Keratinocyte (primary cell): ENCODE data around the gene ZSWIM7. TPM values are rescaled to one million over a fixed set of nuclear protein-coding genes. Genes with fewer than 3 reads are reported as not detected.

Experiments used
- DNase-seq: peaks from one replicate; pipeline ENCODE4 v3.0.0-alpha.2; 2011; ENCODE audit warnings: low read depth, missing footprints, low spot score
- FAIRE-seq: peaks from 2 replicates; lab custom pipeline; 2011; peaks lifted over from hg19 to GRCh38; lab: Jason Lieb, UNC
- H2AFZ ChIP-seq: 2 replicates; pipeline ENCODE4 v1.6.0; 2012; ENCODE audit warnings: low read length, control low read depth, inconsistent platforms; ENCODE audit not compliant: control insufficient read depth
- H3K27ac ChIP-seq: 2 replicates; pipeline ENCODE4 v1.5.1; 2011; ENCODE audit warnings: low read length; ENCODE audit not compliant: control insufficient read depth, insufficient read depth
- H3K27me3 ChIP-seq: 3 replicates; pipeline ENCODE4 v1.6.0; 2011; ENCODE audit warnings: low read length; ENCODE audit not compliant: control insufficient read depth, insufficient read depth; ENCODE audit errors: extremely low read depth
- H3K36me3 ChIP-seq, 2 experiments: 2 replicates in 1 of 2; 3 replicates in 1 of 2; pipeline ENCODE4 v1.5.1; 2011; ENCODE audit warnings: low read length in 2 of 2, mild to moderate bottlenecking in 1 of 2; ENCODE audit not compliant: control insufficient read depth in 2 of 2, insufficient read depth in 2 of 2; ENCODE audit errors: extremely low read depth in 1 of 2
- H3K4me1 ChIP-seq: 3 replicates; pipeline ENCODE4 v1.5.1; 2011; ENCODE audit warnings: low read length; ENCODE audit not compliant: control insufficient read depth, insufficient read depth; ENCODE audit errors: extremely low read depth
- H3K4me2 ChIP-seq: 3 replicates; pipeline ENCODE4 v1.6.0; 2011; ENCODE audit warnings: low read depth, low read length; ENCODE audit not compliant: control insufficient read depth, insufficient read depth; ENCODE audit errors: extremely low read depth
- H3K4me3 ChIP-seq, 3 experiments: fragments of 200-600 bp in 1 of 3; sonication (generic) in 1 of 3; 2 replicates in 2 of 3; 3 replicates in 1 of 3; pipeline ENCODE4 v1.5.1; 2011 to 2016; ENCODE audit warnings: low read length in 3 of 3, mild to moderate bottlenecking in 3 of 3, control low read depth in 2 of 3, inconsistent platforms in 1 of 3, low read depth in 1 of 3, mixed read lengths in 1 of 3, mixed run types in 1 of 3, moderate library complexity in 1 of 3; ENCODE audit not compliant: control insufficient read depth in 2 of 3, insufficient read depth in 2 of 3; ENCODE audit errors: extremely low read depth in 1 of 3
- H3K79me2 ChIP-seq: 2 replicates; pipeline ENCODE4 v1.6.0; 2012; ENCODE audit warnings: low read length; ENCODE audit not compliant: control insufficient read depth, insufficient read depth
- H3K9ac ChIP-seq: 3 replicates; pipeline ENCODE4 v1.6.0; 2011; ENCODE audit warnings: low read length; ENCODE audit not compliant: control insufficient read depth, insufficient read depth; ENCODE audit errors: extremely low read depth
- H3K9me1 ChIP-seq: 3 replicates; pipeline ENCODE4 v1.6.0; 2011; ENCODE audit warnings: low read length; ENCODE audit not compliant: control insufficient read depth, insufficient read depth; ENCODE audit errors: extremely low read depth
- H3K9me3 ChIP-seq: 2 replicates; pipeline ENCODE4 v1.5.1; 2012; ENCODE audit warnings: low read depth, low read length; ENCODE audit not compliant: control insufficient read depth
- H4K20me1 ChIP-seq: 3 replicates; pipeline ENCODE4 v1.6.0; 2011; ENCODE audit warnings: low read length; ENCODE audit not compliant: control insufficient read depth, insufficient read depth; ENCODE audit errors: extremely low read depth
- EZH2 ChIP-seq: IDR thresholded peaks from one replicate; pipeline ENCODE4 v1.6.1; 2012; ENCODE audit warnings: inconsistent platforms, mild to moderate bottlenecking, low read length, moderate library complexity
- dilution Hi-C: fragments of 300-500 bp; cut with MboI; formaldehyde crosslinking; loops from one replicate; pipeline ENCODE4 v1.7.0; 2020; ENCODE audit warnings: low sequenced_read_pairs; ENCODE audit not compliant: extremely low pct_ligation_motif_present
- polyA plus RNA-seq, 5 experiments: library from polyadenylated mRNA; depleted of rRNA in 3 of 5; stranded (reverse) in 3 of 5; stranded (forward) in 1 of 5; unstranded in 1 of 5; fragments of >200 nt; gene quantifications; 1 replicate in 1 of 5; 2 replicates in 3 of 5; 3 replicates in 1 of 5; pipeline versions ENCODE4 v1.2.1 to v1.2.3, GENCODE V29; 2011 to 2012; ENCODE audit warnings: missing spikeins in 2 of 5, low read depth in 1 of 5, low replicate concordance in 1 of 5
- TF ChIP-seq, protein P1 (sequence below), 3 experiments: IDR thresholded peaks in 1 of 3; conservative IDR thresholded peaks in 1 of 3; optimal IDR thresholded peaks in 1 of 3; 2 replicates in 2 of 3; 3 replicates in 1 of 3; pipeline versions ENCODE3 to v1.5.1; 2011; ENCODE audit warnings: low read length in 3 of 3, mild to moderate bottlenecking in 3 of 3, moderate library complexity in 2 of 3, control low read depth in 1 of 3, inconsistent platforms in 1 of 3; ENCODE audit not compliant: insufficient read depth in 2 of 3; ENCODE audit errors: extremely low read depth in 1 of 3

ZSWIM7 gene
- polyA plus RNA-seq, 1 donor (not counting 4 experiments of a cell fraction or from before 2014, with no cell fraction given) = 47.1 TPM

GRCh38 chr17:15998031-15998562, 1.4 kb downstream of the ZSWIM7 start:
- Histone ChIP-seq H3K4me1 (peaks cover 13% of the 10 kb centered on the region), H3K27me3 (no peaks in the 10 kb centered on the region), H3K27ac (no peak overlapping the region), H3K36me3 (peaks cover 12 to 17% of the 10 kb centered on the region in 2 experiments), H3K9me3 (no peaks in the 10 kb centered on the region), H3K9me1 (no peaks in the 10 kb centered on the region), H3K9ac (no peak overlapping the region), H3K79me2 (peaks cover 46% of the 10 kb centered on the region), H4K20me1 (peaks cover 9% of the 10 kb centered on the region), H3K4me3 (peak overlapping the region in 2 of 3 experiments; percentile 15 to 87), H2AFZ (no peak overlapping the region), H3K4me2 (peak overlapping the region; percentile 90)
- no peak for TF ChIP-seq EZH2
- TF ChIP-seq, protein P1, sequence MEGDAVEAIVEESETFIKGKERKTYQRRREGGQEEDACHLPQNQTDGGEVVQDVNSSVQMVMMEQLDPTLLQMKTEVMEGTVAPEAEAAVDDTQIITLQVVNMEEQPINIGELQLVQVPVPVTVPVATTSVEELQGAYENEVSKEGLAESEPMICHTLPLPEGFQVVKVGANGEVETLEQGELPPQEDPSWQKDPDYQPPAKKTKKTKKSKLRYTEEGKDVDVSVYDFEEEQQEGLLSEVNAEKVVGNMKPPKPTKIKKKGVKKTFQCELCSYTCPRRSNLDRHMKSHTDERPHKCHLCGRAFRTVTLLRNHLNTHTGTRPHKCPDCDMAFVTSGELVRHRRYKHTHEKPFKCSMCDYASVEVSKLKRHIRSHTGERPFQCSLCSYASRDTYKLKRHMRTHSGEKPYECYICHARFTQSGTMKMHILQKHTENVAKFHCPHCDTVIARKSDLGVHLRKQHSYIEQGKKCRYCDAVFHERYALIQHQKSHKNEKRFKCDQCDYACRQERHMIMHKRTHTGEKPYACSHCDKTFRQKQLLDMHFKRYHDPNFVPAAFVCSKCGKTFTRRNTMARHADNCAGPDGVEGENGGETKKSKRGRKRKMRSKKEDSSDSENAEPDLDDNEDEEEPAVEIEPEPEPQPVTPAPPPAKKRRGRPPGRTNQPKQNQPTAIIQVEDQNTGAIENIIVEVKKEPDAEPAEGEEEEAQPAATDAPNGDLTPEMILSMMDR (optimal IDR thresholded peaks at IDR 0.05 in 1 of 3, IDR thresholded peaks at IDR 0.05 in 1 of 3, conservative IDR thresholded peaks at IDR 0.05 in 1 of 3; ENCODE audit: extremely low read depth in 1 of 3, insufficient read depth in 2 of 3, low read length in 3 of 3) = no peak
- dilution Hi-C loops = no loop called here
- FAIRE-seq = no peak
- DNase-seq = no peak

GRCh38 chr17:15996322-15996721, 3.2 kb downstream of the ZSWIM7 start:
- no peak for FAIRE-seq
- no peak overlapping the region for H3K27ac ChIP-seq
- no peak overlapping the region for H3K4me3 ChIP-seq
- peaks cover 8% of the 10 kb centered on the region for H3K4me1 ChIP-seq
- no peaks in the 10 kb centered on the region for H3K27me3 ChIP-seq
- dilution Hi-C loops = no loop called here
- H2AFZ ChIP-seq = no peak overlapping the region
- peaks cover 28% of the 10 kb centered on the region for H3K79me2 ChIP-seq
- no peak overlapping the region for H3K9ac ChIP-seq
- peaks cover 2 to 3% of the 10 kb centered on the region in 2 experiments for H3K36me3 ChIP-seq
- H3K9me1 ChIP-seq = no peaks in the 10 kb centered on the region
- no peaks in the 10 kb centered on the region for H3K9me3 ChIP-seq
- peaks cover 9% of the 10 kb centered on the region for H4K20me1 ChIP-seq
- no peak for TF ChIP-seq EZH2
- TF ChIP-seq, protein P1 (optimal IDR thresholded peaks at IDR 0.05 in 1 of 3, IDR thresholded peaks at IDR 0.05 in 1 of 3, conservative IDR thresholded peaks at IDR 0.05 in 1 of 3; ENCODE audit: extremely low read depth in 1 of 3, insufficient read depth in 2 of 3, low read length in 3 of 3) = no peak
- no peak overlapping the region for H3K4me2 ChIP-seq
- DNase-seq = no peak
